ENCODE data around the gene PNKD. TPM values are rescaled to one million over a fixed set of nuclear protein-coding genes. Genes with fewer than 3 reads are reported as not detected.

The PNKD gene
- total RNA-seq, 4 donors from 2014 or later = 40.3 to 74.1 (median 56.5) TPM

DNA sequence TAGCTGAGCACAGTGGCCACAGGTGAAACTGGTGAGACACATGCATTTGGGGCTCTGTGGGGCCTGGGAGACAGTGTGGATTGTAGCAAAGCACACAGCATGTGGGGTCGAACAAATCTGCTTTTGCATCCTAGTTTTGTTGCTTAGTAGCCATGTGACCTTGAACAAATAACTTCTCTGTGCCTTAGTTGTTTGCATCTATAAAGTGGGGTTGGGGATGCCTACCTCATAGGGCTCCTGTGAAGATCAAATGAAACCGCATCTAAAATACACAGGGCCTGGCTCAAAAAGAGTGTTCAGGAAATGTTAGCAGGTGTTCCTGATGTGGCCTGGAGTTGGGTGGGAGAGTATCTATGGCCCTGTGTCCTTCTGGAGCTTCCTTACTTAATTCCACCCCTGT lies 56.0 kb downstream of the PNKD start:
- H3K4me1 ChIP-seq = peaks cover 17 to 31% (median 26%) of the 10 kb centered on the region in 4 donors
- intact Hi-C loops (cut with DNase I) = no loop called here

DNA sequence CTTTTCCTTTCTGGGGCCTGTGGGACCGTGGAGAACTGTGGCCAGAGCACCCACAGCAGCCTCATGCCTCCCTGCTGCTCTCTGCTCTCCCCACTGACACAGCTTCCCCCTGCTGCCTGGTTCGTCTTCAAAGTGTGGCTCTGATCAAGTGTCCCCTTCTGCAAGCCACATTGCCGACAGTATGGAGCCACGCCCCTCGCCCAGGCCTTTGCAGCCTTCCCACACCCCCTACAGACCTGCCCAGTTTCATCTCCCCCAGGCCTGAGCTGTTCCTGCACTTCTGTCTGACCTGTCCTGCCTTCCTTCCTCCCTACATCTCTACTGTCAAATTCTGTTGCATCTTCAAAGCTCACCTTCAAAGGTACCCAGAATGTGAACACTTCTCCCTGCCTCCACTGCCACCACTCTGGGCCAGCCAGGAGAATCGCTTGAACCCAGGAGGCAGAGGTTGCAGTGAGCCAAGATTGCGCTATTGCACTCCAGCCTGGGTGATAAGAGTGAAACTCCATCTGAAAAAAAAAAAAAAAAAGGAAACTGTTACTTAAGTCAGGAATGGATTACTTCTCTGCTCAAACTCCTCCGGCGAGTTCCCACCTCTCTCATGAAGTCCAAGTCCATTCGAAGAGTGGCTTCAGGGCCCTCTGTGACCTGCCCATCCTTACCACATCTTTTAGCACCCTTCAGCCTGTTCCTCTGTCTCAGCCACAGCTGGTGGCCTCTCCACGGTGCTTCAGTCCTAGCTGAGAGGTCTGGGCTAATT lies 57.3 kb downstream of the PNKD start:
- no peak for TF ChIP-seq EP300 (IDR thresholded peaks at IDR 0.05)
- no peak for TF ChIP-seq POLR2A (IDR thresholded peaks at IDR 0.05; ENCODE audit: low read depth)
- TF ChIP-seq POLR2AphosphoS5 (IDR thresholded peaks at IDR 0.05) = no peak
- TF ChIP-seq CTCF (IDR thresholded peaks at IDR 0.05) = no peak
- Histone ChIP-seq H3K9me3 (no peaks in the 10 kb centered on the region), H3K27ac (replicated peaks in 1 of 4) (no peak overlapping the region), H3K27me3 (no peaks in the 10 kb centered on the region), H3K4me3 (no peak overlapping the region), H3K4me1 (peaks cover 11 to 24% (median 18%) of the 10 kb centered on the region in 4 donors), H3K36me3 (no peaks in the 10 kb centered on the region)
- 73% methylated on average over 11 of the region's 11 CpGs for WGBS
- intact Hi-C loops (cut with DNase I) = no loop called here
- peak; percentile 83 for DNase-seq (ENCODE audit: extremely low spot score)

More for the DNA sequence above, 56.0 kb downstream of the PNKD start:
- H3K27me3 ChIP-seq = no peaks in the 10 kb centered on the region
- no peaks in the 10 kb centered on the region for H3K36me3 ChIP-seq
- no peak overlapping the region for H3K4me3 ChIP-seq
- no peak overlapping the region for H3K27ac ChIP-seq (replicated peaks in 1 of 4)
- no peak for DNase-seq (ENCODE audit: extremely low spot score)
- WGBS = 79% methylated on average over 2 of the region's 2 CpGs
- TF ChIP-seq POLR2A (IDR thresholded peaks at IDR 0.05; ENCODE audit: low read depth) = no peak
- no peak for TF ChIP-seq CTCF (IDR thresholded peaks at IDR 0.05)
- TF ChIP-seq EP300 (IDR thresholded peaks at IDR 0.05) = no peak
- no peaks in the 10 kb centered on the region for H3K9me3 ChIP-seq

GRCh38 chr2:218328294-218328693 lies 58.0 kb downstream of the PNKD start:
- H3K27me3 ChIP-seq = no peaks in the 10 kb centered on the region
- H3K4me1 ChIP-seq = peaks cover 10 to 20% (median 13%) of the 10 kb centered on the region in 4 donors
- no peak for TF ChIP-seq CTCF (IDR thresholded peaks at IDR 0.05)
- no peak for TF ChIP-seq EP300 (IDR thresholded peaks at IDR 0.05)
- no peak for TF ChIP-seq POLR2A (IDR thresholded peaks at IDR 0.05; ENCODE audit: low read depth)
- TF ChIP-seq POLR2AphosphoS5 (IDR thresholded peaks at IDR 0.05) = no peak
- intact Hi-C loops (cut with DNase I) = no loop called here
- H3K9me3 ChIP-seq = no peaks in the 10 kb centered on the region
- WGBS = 86% methylated on average over 2 of the region's 2 CpGs
- no peak overlapping the region for H3K27ac ChIP-seq (replicated peaks in 1 of 4)
- H3K36me3 ChIP-seq = no peaks in the 10 kb centered on the region
- DNase-seq (ENCODE audit: extremely low spot score) = peak; percentile 66
- no peak overlapping the region for H3K4me3 ChIP-seq

GRCh38 chr2:218329027-218329825 lies 58.9 kb downstream of the PNKD start:
- 91% methylated on average over 15 of the region's 18 CpGs for WGBS
- Histone ChIP-seq H3K36me3 (no peaks in the 10 kb centered on the region), H3K4me1 (peaks cover 4 to 11% (median 4%) of the 10 kb centered on the region in 4 donors), H3K27me3 (no peaks in the 10 kb centered on the region), H3K27ac (replicated peaks in 1 of 4) (no peak overlapping the region), H3K4me3 (no peak overlapping the region), H3K9me3 (no peaks in the 10 kb centered on the region)
- TF ChIP-seq CTCF (IDR thresholded peaks at IDR 0.05) = no peak
- peak; percentile 68 for DNase-seq (ENCODE audit: extremely low spot score)
- intact Hi-C loops (cut with DNase I) = no loop called here

Data from esophagus muscularis mucosa (tissue), 4 donors.